ENCODE data around the gene DDB1. TPM values are rescaled to one million over a fixed set of nuclear protein-coding genes. Genes with fewer than 3 reads are reported as not detected.

Gene DDB1
- total RNA-seq, 1 donor from 2014 or later: 259 TPM

GRCh38 chr11:61361237-61361740, 28.4 kb upstream of the DDB1 start:
- peaks cover 9% of the 10 kb centered on the region for H3K9me3 Mint-ChIP-seq (ENCODE audit: unreplicated experiment)
- H3K27me3 Mint-ChIP-seq (ENCODE audit: unreplicated experiment): no peaks in the 10 kb centered on the region

GRCh38 chr11:61359516-61359915, 26.6 kb upstream of the DDB1 start:
- Mint-ChIP-seq H3K4me1 (ENCODE audit: low read depth, unreplicated experiment) (peaks cover 12% of the 10 kb centered on the region), H3K27ac (ENCODE audit: unreplicated experiment) (no peak overlapping the region), H3K27me3 (ENCODE audit: unreplicated experiment) (no peaks in the 10 kb centered on the region), H3K36me3 (ENCODE audit: unreplicated experiment) (no peaks in the 10 kb centered on the region), H3K4me3 (ENCODE audit: unreplicated experiment) (no peak overlapping the region), H3K9me3 (ENCODE audit: unreplicated experiment) (peaks cover 9% of the 10 kb centered on the region)
- no peak for DNase-seq
- no peak for TF ChIP-seq CTCF (IDR thresholded peaks at IDR 0.05; ENCODE audit: partially characterized antibody, unreplicated experiment)

More at GRCh38 chr11:61361237-61361740, 28.4 kb upstream of the DDB1 start:
- peak overlapping the region; percentile 97 for H3K27ac Mint-ChIP-seq (ENCODE audit: unreplicated experiment)
- peak overlapping the region; percentile 98 for H3K4me3 Mint-ChIP-seq (ENCODE audit: unreplicated experiment)
- no peak for DNase-seq
- no peaks in the 10 kb centered on the region for H3K36me3 Mint-ChIP-seq (ENCODE audit: unreplicated experiment)
- TF ChIP-seq CTCF (IDR thresholded peaks at IDR 0.05; ENCODE audit: partially characterized antibody, unreplicated experiment): no peak
- peaks cover 12% of the 10 kb centered on the region for H3K4me1 Mint-ChIP-seq (ENCODE audit: low read depth, unreplicated experiment)

- TF ChIP-seq CTCF (IDR thresholded peaks at IDR 0.05; ENCODE audit: partially characterized antibody, unreplicated experiment): no peak
- no peak overlapping the region for H3K27ac Mint-ChIP-seq (ENCODE audit: unreplicated experiment)
- H3K9me3 Mint-ChIP-seq (ENCODE audit: unreplicated experiment): peaks cover 9% of the 10 kb centered on the region
Observed at GRCh38 chr11:61358566-61358965, 25.7 kb upstream of the DDB1 start.

GRCh38 chr11:61357894-61358239, 25.0 kb upstream of the DDB1 start:
- H3K9me3 Mint-ChIP-seq (ENCODE audit: unreplicated experiment): peaks cover 9% of the 10 kb centered on the region
- H3K36me3 Mint-ChIP-seq (ENCODE audit: unreplicated experiment): no peaks in the 10 kb centered on the region
- H3K27me3 Mint-ChIP-seq (ENCODE audit: unreplicated experiment): no peaks in the 10 kb centered on the region
- H3K27ac Mint-ChIP-seq (ENCODE audit: unreplicated experiment): no peak overlapping the region
- no peak overlapping the region for H3K4me3 Mint-ChIP-seq (ENCODE audit: unreplicated experiment)
- no peak for TF ChIP-seq CTCF (IDR thresholded peaks at IDR 0.05; ENCODE audit: partially characterized antibody, unreplicated experiment)
- H3K4me1 Mint-ChIP-seq (ENCODE audit: low read depth, unreplicated experiment): peaks cover 7% of the 10 kb centered on the region
- no peak for DNase-seq

More at GRCh38 chr11:61358566-61358965, 25.7 kb upstream of the DDB1 start:
- Mint-ChIP-seq H3K4me3 (ENCODE audit: unreplicated experiment) (no peak overlapping the region), H3K4me1 (ENCODE audit: low read depth, unreplicated experiment) (peaks cover 10% of the 10 kb centered on the region), H3K27me3 (ENCODE audit: unreplicated experiment) (no peaks in the 10 kb centered on the region), H3K36me3 (ENCODE audit: unreplicated experiment) (no peaks in the 10 kb centered on the region)
- DNase-seq: no peak

GRCh38 chr11:61357233-61357893, 24.5 kb upstream of the DDB1 start:
- Mint-ChIP-seq H3K27me3 (ENCODE audit: unreplicated experiment) (no peaks in the 10 kb centered on the region), H3K4me3 (ENCODE audit: unreplicated experiment) (no peak overlapping the region), H3K27ac (ENCODE audit: unreplicated experiment) (no peak overlapping the region)

More at GRCh38 chr11:61357233-61357893, 24.5 kb upstream of the DDB1 start:
- Mint-ChIP-seq H3K4me1 (ENCODE audit: low read depth, unreplicated experiment) (peaks cover 3% of the 10 kb centered on the region), H3K9me3 (ENCODE audit: unreplicated experiment) (peaks cover 8% of the 10 kb centered on the region), H3K36me3 (ENCODE audit: unreplicated experiment) (no peaks in the 10 kb centered on the region)
- no peak for DNase-seq
- no peak for TF ChIP-seq CTCF (IDR thresholded peaks at IDR 0.05; ENCODE audit: partially characterized antibody, unreplicated experiment)

All from glutamatergic neuron (in vitro differentiated cells).